HG02623 (cell line): ENCODE measurements around the gene NFIA.
"Not testable (repeated sequence)": the region's sequence is repeated elsewhere in the genome, so short reads cannot be mapped to it uniquely, and the experiment has no call there.

ENCODE experiments used
- ATAC-seq: cut with Tn5 transposase; IDR thresholded peaks from one replicate; pipeline ENCODE4 v1.9.1; 2021; ENCODE audit warnings: moderate library complexity; ENCODE audit not compliant: unreplicated experiment

NFIA gene

DNA sequence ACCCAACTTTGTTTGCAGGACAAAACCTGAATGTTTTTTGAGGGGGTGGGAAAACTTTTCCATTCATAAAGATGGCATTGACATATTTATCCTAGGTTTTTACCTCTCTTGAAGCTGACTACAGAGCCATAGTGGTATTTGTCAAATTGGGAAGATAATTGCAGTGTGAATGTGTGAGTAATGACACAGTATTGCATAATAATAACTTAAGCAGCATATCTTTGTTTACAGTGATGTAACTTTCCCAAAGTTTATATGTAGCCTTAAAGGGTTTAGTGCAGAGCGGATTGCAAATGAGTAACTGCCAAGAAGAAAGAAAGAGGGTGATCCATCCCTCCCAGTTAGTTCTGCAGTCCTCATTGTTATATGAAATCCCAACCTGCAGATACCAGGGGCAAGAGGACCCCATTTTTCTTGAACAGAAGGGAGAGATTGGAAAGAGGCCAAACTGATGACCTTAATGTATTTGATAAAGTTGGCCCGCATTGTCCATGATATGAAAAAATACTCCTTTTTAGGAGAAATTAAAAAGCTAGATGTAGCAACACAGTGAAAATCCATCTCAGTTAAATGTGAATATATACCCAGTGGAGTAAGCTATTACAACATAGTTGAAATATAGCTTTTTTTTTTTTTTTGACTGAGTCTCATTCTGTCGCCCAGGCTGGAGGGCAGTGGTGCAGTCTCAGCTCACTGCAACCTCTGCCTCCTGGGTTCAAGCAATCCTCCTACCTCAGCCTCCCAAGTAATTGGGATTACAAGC is 23.7 kb upstream of the NFIA start:
- ATAC-seq = no peak

DNA sequence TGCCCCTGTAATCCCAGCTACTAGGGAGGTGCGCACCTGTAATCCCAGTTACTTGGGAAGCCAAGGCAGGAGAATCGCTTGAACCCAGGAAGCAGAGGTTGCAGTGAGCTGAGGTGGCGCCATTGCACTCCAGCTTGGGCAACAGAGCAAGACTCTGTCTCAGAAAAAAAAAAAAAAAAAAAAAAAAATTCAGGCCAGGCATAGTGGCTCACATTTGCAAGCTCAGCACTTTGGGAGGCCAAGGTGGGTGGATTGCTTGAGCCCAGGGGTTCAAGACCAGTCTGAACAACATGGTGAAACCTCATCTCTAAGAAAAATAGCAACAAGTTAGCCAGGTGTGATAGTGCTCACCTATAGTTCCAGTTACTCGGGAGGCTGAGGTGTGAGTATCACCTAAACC is 20.8 kb upstream of the NFIA start:
- not testable (repeated sequence) for ATAC-seq

DNA sequence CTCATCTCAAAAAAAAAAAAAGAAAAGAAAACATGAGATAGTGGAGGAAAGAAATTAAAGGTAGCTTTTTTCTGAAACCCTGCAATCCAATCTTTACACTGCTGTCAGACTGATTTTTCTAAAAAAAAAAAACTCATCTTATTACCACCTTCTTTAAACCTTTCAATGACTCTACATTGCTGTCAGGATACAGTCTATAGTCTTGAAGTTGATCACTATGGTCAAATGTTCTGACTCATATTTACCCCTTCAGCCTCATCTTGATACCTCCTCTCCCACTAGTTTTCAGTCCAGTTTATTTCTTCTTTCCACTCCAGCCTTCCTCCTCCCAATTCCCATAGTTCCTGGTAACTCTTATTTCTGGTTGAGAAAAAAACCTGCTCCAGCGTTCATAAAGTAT is 17.7 kb upstream of the NFIA start:
- no peak for ATAC-seq

DNA sequence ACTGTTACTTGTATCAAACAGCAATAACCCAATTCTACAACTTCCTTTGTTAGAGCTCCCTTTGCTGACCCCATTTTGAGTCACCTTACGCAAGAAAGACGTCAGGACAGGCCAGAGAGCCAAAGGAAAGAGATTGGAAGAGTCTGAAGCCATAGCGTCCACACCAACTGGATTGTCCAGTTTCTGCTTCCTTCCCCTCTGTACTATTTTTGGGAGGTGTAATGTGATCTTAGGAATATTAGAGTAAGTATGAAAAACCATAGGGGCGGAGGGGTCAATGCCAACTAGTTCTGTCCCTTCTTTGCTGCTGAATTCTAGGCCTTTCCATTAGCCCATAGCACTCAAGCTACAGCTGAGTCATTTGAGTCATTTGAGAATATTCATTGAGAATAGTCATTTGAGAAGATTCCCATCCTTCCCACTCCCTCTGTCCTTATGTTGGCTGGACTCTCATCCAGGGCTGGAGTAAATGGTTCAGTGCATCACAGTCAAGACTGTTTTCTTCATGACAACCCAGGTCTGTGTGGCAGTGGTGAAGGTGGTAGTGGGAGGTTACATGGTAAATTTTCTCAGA is 14.8 kb upstream of the NFIA start:
- ATAC-seq = no peak

DNA sequence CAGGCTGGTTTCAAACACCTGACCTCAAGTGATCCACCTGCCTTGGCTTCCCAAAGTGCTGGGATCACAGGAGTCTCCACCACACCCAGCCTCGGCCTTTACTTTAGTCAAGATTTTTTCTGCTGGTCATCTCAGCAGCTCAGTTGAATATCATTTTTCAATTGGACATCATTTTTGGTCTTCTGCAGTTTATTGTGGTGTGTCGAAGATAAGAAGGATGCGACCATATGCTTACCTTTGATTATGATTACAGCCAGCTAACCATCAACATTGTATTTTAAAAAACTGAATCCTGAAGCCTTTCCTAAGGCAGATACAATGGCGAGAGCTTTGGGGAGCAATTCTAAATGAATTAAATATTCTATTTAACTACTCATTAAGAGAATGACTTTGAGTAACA is 12.3 kb upstream of the NFIA start:
- ATAC-seq = no peak

DNA sequence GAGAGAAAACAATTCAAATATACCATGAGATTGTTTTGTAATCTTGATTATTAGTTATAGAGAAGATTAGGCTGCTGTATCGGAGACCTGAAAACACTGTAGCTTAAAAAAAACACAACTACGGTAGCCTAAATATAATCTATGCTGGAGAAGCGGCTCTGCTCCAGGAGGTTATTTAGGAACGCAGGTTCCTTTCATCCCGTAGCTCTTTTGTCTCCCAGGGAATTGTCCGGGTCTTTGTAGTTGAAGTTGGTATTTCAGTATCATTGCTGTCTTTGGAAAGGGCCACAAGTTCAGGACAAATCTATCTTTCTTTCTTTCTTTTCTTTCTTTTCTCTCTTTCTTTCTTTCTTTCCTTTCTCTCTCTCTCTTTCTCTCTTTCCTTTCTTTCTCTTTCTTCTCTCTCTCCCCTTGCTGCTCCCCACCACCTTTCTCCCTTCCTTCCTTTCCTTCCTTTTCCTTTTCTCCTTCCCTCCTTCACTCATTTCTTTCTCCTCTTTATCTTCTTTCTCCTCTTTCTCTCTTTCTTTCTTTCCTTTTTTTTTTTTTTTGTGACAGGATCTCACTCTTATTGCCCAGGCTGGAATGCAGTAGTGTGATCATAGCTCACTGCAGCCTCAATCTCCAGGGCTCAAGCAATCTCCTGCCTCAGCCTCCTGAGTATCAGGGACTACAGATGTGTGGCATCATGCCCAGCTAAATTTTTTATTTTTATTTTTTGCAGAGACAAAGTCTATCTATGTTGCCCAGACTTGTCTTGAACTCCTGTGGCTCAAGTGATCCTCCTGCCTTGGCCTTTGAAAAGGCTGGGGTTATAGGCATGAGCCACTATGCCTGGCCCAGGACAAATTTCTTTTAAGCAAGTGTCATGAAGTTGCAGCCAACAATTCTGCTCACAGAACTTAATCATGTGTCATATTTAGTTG is 10.9 kb upstream of the NFIA start:
- no peak for ATAC-seq

DNA sequence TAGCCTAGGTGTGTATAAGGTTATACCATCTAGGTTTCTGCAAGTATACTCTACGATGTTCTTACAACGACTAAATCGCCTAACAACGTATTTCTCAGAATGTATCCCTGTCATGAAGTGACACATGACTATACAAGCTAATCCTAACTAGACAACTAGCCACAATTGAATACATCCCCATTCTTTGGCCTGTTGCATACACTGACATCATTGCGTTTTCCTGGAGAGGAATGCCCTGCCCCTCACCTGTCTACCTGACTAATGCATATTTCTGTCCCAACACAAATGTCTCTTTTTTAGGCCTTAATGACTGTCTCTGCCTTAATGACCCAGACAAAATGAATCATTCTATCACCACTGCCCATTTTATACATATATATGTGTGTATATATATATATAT is 8.5 kb upstream of the NFIA start:
- no peak for ATAC-seq

DNA sequence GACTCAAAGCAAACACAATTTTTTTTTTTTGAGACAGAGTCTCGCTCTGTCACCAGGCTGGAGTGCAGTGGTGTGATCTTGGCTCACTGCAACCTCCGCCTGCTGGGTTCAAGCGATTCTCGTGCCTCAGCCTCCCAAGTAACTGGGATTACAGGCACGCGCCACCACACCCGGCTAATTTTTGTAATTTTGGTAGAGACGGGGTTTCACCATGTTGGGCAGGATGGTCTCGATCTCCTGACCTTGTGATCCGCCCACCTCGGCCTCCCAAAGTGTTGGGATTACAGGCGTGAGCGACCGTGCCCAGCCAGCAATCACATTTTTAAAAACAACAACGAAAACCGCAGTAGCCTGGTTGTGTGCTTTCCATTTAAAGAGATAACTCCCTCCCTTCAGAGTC is 6.5 kb upstream of the NFIA start:
- not testable (repeated sequence) for ATAC-seq

DNA sequence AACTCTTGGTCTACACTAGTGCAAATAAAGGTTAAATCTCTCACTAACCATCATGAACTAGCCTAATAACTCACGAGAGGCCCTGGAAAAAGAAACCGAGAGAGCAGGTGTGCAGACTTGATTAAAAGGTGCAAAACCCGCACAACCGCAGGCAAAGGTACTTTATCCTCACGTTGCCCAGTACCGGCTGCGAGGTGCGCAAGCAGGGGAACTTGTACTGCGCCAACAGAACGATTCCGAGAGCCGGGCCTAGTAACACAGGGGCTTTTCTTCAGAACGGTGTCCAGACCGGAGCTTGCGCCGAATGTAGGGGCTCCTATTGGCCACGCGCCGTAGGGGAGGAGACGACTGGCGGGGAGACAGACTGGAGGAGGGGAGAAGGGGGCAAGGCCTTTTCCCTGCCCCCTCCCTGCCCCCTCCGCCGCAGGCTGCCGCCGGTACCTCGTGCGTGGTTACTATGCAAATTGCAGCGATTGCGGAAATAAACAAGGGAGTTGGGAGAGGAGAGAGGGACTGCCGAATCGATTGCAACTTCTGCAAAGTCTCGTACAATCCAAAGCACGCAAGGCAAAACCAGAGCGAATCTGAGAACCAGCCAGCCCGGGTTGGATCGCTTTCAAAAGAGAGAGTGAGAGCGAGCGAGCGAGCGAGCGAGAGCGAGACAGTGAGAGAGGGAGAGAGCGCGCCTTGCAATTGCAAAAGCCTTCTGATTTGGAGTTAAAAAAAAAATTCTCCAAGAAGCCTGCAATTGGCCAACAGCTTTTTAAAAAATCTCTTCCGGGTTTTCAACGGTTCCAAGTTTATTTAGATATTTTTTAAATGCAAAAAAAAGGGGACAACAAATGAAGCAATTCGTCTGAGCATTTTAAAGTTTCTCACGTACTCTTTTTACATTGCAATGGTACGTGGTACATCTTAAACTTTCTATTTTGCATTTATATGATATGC is 5.4 kb upstream of the NFIA start:
- ATAC-seq = peak; percentile 79

DNA sequence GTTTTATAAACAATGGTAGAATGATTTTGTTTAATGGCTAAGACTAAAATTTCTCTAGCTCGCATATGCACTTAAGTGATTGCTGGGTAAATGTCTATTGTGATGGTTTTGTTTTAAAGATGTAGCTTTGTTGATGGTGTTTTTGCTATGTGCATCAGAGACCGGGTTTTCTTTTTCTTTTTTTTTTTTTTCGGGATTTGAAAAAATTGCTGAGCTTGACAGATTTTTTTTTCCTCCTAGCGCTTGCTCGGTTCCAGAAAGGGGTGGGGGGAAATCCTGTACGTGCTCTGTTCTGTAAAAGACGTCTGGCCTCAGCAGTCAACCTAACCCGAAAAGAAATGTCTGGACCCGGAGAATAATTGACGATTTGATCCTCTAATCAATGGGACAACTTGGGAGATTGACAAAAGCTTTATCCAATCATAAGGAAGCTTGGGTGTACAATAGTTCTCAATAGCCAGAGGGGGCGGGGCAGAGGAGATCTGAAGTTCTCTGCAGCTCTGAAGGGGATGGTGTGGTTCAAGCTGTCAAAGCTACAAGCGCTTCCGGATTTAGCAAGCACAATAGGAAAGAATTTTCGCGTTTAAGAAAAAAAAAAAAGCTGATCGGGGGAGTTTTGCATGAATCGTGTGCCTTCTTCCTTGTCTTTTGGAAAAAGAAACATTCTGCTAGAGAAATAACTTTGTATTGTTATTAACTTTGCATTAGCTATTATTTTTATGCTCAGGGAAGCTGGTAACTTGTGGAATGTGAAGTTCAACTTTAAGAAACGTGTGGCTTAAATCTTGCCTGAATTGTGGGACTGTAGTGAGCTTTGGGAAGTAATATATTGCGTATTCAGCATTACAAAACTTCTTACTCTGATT is 4.5 kb upstream of the NFIA start:
- no peak for ATAC-seq

DNA sequence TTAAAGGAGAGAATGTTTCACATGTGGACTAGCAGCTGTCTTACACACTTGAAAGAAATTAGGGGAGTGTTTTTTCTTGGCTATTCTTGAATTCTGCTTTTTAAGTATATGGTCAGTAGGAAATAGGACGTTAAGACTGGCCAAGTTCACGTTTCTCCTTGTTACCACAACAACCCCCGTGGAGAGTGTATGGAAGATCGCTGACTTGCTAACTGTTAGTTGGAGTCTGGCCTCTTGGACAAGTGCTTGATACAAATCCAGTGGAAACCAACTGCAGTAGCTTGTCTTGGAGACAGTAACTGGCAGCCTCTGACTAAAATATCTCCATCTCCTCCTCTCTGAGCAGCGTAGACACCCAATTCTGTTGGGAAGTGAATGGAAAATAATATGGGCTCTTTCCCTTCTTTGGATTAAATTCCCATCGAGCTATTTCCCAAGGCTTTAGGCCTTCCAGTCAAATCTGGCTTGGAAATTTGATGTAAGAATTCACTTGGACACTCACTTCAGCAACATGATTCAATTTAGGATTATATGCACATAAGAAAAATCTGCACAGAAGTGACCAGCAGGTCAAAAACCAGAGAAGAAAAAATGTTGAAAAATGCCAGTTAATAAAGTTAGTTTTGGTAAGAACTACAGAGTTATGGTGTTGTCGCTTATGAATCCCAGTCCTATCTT is 3.6 kb upstream of the NFIA start:
- no peak for ATAC-seq

DNA sequence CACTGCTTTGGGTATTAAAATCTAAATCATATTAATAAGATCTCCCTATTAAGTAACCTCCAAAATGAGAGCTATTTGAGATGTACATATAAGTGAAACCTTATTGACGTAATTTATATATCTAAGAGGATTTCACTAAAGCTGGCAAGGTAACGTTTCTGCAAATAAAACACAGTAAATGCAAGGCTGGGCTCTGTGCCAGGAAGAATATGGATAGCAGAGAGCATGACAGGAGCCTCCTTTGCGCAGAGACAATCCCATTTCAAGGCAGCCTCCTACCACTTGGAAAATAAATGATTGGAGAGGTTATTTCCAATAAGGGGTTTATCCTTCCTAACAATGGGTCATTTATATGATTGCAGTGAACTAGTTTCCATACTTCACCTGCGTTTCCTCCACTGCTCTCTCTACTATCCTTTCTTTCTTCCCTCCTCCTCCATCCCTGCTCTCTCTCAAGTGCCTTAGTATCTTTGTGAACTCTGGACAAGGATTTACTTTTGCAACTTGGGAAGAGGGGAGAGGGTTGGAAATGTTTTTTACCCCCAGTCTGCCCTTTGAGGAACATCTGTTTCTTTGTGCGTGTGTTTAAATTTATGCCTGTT is 3.0 kb upstream of the NFIA start:
- no peak for ATAC-seq

DNA sequence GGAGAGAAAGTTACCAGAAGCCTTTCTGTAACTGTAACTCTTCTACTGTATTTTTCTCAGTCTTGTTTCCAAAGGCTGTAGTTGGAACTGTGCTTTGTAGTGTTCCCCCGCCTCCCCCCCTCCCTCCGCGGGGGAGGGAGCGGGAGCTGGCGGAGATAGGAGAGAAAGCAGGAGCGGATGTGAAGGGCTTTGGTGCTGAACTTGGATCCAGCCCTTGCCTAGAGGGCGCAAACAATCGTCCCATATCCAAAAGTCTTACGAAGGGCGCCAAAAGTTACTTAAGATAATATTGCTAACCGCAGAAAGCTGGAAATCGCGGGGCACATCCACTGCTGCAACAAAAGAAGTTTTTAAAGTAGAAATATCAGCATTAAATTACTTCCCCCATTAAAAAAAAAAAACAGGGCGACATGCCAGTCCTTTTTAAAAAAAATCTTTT is 2.4 kb upstream of the NFIA start:
- no peak for ATAC-seq

DNA sequence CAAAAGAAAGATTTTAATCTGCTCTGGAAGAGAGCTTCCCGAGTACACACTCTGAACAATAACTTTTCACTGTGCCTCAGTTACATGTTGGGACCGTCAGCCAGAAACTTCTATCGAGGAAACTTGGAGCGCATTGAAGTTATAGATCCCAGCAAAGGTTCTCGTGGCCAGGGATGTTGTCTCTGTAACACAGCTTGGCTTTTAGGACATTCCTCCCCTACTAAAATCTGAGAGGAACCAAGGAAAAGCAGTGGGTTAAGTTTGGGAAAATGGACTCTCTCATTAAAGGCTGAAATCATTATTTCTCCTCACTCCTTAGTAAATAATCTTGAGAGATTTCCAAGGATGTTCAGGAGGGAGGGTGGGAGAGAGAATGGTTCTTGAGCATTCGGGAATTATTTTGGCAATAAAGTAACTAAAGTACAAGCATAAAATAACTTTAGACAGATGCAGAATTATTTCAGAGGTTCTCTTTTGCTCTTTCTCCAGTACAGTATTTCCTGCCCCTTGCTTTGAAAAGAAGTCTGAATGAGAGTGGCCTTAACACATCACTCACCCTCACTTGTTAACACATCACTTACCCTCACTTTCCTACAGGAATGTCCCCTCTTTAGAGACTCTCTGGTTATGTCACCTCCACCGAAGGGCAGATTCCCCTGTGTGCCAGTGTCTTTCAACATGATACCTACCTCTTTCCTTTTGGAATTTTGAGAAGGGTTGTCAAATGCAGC is 1.8 kb upstream of the NFIA start:
- ATAC-seq = no peak

DNA sequence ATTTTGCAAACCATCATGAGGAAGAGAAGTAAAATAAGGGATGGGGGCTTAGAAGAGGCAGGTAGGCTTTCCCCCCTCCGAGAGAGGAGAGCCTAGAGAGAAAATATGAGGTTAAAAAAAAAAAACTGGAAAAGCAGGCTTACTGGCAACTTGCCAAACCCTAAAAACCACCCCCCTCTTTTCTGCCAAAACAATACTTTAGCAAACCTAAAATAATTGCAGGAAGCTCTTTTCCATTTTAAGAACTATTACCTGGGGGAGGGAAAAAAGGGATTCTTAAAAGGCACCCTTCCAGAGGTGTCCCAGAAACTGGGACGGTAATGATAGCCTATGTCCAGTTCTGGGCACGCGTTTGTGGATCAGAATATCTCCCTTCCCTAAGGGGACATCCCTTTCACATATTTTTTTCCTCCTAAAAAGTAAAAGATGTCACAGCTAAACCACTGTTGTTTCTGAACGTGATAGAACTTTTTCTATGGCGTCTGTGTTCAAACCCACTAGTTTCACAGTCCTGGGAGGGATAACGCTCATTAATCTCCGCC is 1.1 kb upstream of the NFIA start:
- ATAC-seq = no peak

DNA sequence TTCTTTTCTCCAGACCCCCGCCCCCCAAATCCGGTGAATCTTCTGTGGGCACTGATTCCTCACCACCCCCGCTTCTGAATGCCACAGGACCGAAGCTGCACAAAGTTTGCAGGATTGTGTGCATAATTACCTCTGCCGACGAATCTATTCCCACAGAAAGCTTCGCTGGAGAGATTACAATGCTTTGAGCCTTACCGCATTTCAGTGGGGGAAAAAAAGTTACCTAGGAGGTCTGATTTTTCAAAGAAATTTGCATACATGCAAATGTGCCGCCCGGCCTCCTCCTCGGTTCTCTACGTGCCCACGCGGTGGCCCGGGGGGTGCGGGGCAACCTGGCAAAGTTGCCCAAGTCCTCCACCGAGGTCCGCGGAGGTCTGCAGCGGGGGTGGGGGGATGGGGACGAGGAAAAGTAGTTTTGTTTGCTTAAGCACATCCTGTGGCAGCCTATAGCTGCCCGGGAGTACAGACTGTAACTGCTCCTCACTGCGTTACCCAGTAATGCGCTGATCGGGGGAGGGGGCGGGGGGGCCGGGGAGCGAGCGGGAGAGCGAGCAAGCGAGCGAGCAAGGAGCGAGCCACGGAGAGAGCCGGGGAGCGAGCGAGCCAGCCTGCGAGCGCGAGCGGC is 563 bp upstream of the NFIA start:
- ATAC-seq = no peak

DNA sequence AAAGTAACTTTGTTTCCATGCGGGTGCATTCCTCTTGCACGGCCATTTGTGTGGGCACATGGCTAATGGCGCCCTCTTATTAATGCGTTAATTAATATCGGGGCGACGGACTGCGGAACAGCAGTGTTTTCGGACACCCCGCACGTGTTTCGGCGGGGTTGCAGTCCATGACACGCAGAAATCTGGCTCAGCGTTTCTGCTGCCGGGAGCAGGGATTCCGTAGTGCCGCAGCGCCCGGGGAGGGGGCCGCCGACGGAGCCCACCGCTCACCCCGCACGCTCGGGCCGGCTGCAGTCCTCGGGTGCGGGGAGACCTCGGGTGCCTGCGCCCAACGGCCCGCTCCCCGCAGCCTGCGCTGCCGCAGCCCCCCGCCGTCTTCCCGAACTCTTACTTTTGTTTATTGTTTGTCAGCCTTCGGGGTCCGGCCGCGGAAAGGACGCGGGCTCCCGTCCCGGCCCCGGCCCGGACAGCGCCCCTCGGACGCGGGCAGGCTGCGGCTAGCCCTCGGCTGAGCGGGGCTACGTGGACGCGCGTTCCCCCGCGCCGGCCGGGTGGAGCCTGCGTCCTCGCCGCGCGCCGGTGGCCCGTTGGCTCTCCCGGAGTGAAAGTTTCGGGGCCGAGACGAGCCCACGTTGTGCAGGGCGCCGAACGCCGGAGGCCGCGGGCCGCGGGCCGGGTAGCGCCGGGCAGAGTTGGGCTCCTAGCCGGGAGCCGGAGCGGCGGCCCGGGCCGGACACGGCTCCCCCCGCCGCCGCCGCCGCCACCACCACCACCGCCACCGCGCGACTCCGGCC is 849 bp downstream of the NFIA start:
- ATAC-seq = no peak
